Pulmonary artery endothelial cell (primary cell): Measurements from ENCODE around the gene FOXP1. TPM values are rescaled to one million over a fixed set of nuclear protein-coding genes. Genes with fewer than 3 reads are reported as not detected.

Experiments
- DNase-seq: peaks from one replicate; pipeline ENCODE4 v3.0.0-alpha.2; 2011; ENCODE audit warnings: low read depth, low spot score
- total RNA-seq: library from RNA; depleted of rRNA; stranded (reverse); fragments of >200 nt; gene quantifications from 2 replicates; pipeline ENCODE4 v1.2.3, GENCODE V29; 2014

Gene FOXP1
- total RNA-seq, 1 donor from 2014 or later, result 48.2 TPM

DNA sequence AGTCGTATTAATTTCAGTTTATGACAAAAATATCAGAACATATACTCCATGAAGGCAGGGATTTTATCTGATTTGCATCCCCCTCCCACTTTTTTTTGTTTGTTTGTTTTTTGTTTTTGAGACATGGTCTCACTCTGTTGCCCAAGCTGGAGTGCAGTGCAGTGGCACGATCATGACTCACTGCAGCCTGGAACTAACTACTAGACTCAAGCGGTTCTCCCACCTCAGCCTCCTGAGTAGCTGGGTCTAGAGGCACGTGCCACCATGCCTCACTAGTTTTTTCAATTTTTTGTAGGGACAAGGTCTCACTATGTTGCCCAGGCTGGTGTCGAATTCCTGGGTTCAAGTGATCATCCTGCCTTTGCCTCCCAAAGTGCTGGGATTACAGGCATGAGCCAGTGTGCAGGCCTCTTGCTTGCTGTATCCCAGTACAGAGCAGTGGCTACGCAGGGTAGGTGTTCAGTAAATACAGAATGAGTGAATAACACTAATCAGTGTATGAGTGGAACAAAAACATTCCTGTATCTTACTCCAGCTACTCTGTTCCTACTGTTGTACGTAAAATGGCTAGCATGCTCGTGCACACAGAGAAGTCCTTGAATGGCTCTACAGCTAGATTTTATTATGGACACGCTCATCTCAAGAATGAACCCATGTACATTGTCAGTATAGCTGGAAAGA, 272.4 kb downstream of the FOXP1 start:
- no peak for DNase-seq

DNA sequence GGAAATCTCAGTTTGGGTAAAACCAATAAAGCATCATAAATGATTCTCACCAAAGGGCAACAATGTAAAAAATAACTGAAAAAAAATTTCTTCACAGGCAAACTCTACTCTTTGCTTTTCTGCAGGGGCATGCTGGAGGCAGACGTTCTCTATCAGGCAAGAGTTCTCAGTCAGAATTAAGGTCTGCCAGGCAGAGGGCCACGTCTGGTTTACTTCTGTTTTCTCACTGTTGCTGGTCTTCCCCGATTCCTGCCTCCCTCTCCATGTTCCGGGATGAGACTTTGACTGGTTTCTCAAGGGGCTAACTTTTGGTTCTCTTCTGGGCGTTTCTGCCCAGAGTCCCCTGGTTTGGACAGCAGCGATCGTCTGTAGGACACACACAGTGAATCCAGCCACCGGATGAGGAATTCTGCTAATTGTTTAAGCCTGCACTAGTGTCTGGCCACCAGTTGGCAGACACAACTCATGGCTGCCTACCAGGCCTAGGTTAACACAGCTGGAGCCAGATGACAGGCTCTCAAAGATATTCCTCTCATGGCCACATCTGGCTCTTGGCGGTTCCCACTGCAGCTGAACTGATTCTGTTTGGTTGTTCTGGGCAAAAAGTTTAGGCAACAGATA, 273.1 kb downstream of the FOXP1 start:
- DNase-seq, result no peak

DNA sequence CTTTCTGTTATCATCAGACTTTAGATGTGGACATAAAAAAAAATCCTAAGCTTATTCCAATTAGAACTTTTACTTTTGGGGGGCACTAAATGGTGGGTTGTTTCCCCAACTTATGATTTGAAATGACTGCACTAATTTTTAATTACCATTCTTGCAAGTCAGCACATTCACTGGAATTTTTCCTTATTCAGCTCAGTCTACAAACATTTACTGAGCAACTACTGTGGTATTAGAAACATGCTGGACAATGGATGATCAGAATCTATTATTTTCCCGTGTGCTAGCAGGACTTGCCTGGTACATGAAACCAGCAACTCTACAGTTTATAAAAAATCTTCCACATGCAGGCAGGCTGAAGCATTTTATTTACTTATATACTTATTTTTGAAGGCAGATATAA, 273.6 kb downstream of the FOXP1 start:
- DNase-seq, result no peak

DNA sequence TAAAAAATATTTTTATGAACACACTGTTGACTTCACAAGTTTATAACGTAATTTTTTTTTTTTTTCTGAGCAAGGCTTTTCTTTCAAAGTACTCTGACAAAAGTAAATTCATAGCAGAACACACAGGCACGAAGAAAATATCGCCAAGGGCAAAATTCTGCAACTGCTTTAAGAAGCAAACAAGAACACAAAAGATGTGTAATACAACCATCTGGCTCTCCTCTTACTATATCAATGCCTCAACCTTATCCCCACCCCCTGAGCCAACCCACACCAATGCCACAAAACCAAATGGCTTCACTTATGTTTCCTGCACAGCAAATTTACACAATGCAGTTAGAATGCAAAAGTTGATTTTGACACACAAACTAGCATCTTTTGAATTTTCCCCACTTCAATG, 274.2 kb downstream of the FOXP1 start:
- no peak for DNase-seq

DNA sequence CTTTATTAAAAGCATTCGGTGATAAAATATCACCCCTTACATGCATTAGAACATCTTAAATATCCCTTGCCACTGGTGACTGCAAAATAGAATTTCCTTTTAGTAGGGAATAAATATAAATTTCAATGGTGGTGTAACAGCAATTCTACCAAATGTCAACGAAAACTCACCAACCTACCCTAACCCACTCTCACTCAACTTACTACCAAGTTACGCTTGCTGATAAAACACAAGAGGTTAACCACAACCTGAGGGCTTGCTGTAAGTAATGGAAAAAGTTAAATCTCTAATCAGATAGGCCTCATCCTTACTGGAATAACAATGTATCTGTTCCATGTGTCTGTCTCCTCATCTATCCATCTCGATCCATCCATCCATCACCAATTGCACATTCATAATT, 274.7 kb downstream of the FOXP1 start:
- no peak for DNase-seq

DNA sequence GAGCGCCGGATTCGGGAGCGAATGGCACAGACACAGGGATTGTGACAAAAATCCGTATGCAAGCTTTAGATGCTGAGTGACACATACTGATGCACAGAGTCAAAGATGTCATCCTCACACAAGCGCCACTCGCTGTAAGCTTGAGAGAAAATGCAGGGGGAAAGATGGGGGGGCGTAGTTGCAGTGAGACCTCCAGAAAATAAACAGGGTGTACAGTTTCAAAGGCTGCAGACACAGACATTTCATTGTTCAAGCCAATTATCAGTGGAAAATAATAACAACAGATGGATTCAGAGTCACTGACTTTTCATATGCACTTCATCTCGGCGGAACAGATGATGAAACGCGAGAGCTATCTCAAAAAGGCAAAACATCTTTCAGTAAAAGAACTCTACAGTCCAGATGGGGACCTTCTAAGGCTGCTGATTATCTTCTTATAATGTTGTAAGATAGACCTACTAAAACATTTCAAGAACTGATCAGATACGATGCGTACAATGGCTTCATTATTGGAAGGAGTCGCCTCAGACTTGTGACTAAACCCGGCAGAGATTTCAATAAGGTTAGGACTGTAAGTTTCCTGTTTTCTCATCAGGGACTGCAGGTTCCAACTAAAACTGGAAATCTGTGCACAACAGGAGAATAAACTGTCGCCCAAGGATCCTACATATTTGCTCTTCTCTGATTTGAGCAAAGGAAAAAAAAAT, 275.4 kb downstream of the FOXP1 start:
- no peak for DNase-seq

DNA sequence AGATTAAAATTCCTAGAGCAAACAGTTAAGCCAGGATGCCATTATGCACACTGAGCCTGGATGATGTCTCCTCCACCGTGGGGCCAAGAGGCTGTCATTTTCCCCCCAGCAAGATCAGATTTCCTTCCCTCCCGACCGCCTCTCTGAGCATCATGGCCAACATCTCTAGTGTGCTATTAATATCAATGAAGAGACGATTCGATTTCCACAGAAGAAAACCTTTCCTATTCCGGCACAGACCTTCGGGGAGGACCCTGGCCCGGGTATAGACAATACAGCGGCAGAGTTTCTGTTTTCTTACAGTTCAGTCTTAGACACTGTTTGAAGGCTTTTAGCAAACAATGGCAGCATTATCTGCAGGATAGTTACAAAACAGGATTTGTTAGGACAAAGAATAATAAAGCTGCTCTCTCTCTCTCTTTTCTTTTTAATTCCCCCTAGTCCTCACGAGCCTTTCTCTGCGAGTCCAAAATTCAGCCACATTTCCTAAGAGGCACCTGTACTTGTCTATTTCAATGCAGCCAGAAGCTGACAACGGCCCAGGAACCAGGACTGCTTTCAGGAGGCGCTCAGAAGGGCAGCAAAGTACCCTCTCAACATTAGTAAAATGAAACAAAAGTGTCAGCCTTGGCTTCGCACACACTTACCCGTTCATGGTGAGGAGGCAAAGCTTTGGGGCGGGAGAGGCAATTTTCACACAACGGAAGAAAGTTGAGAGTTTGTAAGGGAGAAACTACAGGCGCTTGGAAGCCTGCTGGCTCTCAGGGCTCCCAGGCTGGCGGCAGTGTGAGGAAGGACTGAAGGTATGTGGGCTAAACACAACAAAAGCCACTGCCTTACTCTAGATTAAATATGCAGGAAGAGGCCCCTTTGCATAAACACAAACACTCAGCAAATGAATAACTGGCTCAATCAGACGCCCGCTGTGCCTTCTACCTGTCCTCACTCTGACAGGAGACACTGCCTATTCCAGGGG, 278.0 kb downstream of the FOXP1 start:
- no peak for DNase-seq

DNA sequence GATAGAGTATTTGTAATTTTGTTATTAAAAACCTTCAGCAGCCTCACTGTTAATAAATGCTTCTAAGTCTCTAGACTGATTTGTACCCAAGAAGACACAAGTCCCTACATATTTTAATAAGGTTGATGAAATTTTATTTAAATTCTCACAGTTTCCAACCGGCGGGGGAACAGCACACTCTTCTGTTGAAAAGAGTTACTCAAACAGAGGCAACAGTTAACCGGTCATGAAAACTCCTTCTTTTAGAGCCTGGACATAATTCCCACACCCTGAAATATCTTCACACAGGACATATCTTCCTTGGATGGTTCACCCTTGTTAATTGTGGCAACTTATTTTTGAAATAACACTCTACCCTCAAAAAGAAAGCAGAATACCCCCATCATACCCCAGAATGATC, 278.8 kb downstream of the FOXP1 start:
- no peak for DNase-seq

DNA sequence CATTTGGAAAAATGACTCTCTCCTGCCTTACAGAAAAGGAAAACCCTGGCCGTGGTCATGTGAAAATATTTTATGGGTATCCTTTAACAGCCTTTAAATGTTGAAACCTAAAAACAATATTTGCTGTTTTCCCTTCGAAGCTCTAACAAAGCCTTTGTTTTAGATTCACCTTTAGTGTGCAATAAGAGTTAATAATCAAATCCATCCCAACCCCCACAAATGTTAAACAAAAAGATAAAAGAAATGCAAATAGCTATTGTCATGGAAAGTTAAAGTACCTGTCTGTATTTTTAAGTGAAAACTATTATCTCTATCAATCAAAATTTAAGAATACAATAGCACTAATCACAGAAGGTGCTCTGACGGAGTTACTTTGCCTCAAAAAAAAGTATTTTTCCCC, 279.3 kb downstream of the FOXP1 start:
- no peak for DNase-seq

DNA sequence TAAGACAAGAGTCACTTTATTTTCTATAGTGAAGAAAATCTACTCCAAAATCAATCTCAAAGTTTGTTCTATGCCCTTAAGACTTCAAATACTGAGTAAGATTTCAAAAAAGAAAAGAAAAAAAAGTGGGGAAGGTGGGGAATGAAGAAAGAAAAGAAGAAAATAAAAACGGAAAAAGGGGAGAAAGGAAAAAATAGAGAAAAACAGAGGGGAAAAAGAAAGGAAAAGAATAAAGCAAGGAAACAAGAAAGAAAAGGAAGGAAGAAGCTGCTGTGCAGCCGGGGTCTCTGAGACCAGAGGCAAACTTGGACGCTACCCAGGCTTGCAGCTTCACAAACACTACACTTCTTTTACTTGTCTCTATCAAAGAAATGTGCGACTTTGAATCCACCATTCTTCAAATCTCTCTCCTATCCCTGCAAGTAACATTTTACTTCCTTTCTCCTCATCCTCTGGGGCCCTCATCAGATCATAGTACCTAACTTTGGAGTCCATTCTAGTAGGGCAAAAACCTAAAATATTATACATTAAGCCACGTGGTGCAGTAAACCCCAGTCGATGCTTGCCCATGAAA, 279.8 kb downstream of the FOXP1 start:
- DNase-seq, result no peak

DNA sequence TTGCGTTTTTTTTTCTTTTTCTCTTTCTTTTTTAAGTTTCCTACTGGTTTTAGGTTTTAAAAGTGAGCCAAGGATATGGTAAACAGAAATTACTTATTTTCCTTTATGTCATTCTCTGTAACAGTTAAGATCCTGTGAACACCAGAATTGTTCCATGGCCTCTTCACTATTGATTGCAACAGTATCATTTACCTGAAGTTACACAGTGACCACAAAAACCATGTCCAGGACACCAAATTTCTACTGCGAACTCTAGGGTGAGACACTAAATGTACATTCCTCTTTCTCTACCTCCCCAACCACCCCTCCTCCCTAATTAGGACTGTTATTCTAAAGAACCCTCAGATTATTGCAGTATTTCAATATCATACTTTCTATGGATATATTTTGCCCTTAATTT, 280.9 kb downstream of the FOXP1 start:
- no peak for DNase-seq

DNA sequence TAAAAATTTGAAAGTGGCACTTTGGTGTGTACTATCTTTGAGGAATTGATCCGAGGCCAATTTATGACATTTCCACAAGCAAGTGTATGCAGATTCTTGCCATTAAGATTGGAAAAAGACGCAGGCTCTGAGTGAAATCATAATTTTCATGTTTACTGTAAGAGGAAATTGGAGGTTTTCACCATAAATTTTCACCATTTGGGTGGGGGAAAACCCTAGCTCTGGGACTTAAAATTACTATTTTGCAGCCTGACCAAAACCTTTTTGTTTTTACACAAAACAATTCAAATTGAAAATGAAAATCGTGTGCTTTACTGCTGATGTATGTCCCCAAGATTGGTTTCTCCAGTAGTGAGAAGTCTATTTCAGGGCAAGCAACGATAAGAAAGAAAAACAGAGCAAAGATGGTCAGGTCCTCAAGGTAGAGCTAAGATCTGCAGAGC, 282.6 kb downstream of the FOXP1 start:
- DNase-seq, result no peak

DNA sequence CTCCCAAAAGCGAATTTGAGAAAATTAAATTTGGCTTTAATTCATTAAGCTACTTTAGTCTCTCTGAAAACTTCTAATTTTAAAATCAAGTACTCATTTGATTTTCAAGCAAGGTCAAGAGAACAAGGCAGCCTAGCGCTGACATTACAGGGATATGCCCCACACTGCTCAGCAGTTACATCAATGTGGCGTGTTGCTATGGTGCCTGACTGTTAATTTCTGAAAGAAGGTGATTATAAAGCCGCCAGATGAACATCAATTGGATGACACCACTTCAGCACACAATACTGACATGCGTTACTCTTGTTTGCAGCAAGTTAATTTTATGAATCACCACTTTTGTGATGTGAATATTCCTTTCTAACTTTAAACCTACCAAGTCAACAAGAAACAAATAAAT, 284.4 kb downstream of the FOXP1 start:
- DNase-seq, result no peak

DNA sequence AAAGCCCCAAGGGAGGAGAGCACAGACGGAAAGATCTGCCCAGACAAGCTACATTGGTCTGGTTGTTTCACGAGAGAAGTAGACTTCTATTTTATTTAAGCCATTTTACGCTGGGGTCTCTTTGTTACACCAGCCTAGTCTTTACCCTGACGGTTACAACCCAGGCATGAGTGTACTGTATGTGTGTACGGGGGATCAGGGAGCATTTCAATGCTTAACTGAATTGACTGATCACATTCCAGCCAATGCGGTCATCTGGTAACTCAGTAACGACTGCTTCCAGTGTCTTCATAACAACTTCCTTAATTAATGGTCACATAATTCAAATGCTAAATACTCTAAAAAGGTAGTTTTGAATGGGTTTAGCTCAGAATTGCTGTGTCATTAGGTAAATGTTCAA, 288.6 kb downstream of the FOXP1 start:
- no peak for DNase-seq

DNA sequence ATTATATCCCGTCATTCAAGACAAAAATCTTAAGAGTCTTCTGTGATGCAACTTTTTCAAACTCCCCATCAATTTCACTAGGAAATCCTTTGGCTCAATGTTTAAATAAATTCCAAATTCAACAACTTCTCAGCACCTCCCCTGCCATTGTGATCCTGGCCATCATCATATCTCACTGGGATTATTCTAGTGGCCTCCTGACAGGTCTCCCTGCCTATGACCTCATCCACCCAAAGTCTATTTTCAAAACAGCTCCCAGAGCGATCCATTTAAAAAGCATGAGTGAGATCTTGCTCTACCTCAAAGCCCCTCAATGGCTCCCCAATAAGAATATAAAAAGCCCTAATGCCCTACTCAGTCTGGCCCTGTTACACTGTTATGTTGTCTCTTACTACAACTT, 293.2 kb downstream of the FOXP1 start:
- no peak for DNase-seq

DNA sequence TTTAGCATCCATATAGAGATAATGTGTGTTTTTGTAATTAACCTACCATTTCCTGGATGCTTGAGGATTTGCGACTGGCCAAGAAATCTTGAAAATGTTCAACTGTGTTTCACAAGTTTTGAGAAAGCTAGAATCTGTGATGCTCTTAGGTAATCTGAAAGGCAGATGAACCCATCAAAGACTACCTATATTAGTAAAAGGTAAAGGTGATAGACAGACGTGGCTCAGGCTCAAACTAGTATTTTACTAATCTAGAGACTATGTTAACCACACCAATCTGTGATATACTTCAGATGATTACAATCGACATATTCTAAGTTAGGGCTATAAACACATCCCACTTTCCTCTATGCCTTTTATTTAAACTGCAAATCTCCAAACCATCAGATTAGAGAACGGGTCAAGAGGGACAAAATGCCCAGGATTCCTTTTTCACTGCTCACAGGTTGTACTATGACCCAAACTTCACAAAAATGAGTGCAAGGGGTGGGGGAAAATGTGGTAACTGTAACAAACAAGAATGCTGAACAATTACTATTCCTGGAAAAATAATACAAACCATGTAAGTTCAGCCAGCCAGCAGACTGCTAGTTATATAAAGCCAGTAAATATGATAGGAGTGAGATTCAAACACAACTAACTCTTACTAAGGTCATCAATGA, 295.1 kb downstream of the FOXP1 start:
- no peak for DNase-seq

DNA sequence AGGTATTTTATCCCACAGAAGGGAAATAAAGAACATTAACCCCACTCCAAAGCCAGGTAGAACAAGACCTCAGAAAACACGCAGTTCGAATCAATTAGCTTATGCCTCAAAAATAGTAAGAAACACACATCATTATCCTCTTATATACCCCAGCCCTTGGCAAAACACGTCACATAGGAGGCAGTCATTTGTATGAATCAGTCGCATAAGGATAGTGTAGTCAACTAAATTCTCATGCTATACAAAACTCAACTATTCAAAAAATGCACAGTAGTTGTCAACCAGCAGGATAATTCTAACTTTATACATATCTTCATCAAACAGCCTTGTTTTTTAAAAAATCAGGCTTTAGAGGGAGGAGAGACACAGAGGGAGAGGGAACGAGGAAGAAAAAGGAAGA, 298.4 kb downstream of the FOXP1 start:
- no peak for DNase-seq

DNA sequence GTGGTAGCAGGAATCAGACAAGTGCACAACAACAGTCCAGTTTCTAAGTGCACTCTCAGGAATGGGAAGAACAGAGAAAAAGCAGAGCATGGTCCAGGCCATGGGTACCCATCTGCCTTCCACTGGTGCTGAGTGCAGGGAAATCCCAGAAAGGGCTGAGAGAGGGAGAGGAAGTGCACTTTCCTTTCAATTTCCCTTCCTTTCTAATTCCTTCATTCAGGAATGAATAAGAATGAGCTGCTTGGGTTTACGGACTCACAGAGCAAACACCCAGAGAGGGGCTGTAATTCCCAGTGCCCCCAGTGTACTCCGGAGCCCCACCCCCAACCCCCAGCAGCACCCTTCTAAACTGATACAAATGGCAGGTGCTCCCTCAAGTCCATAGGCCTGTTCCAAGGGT, 300.6 kb downstream of the FOXP1 start:
- DNase-seq, result no peak

DNA sequence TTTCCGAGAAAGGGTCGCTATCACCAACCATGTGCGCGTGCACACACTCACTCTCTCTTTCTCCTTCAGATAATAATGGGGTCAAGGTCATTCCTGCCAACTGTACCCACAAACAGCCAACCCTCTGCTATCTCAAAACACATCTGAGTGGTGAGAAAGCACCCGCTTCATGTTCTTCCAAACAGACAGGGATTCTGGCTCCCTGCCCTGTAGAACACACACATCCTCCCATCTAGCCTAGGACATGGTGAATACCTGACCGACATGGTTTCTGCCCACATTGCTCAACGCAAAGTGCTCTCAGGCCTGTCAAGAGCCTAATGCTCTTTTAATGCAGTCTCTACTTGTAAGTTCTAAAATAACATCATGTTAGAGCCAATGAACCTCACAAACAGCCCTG, 302.2 kb downstream of the FOXP1 start:
- no peak for DNase-seq

DNA sequence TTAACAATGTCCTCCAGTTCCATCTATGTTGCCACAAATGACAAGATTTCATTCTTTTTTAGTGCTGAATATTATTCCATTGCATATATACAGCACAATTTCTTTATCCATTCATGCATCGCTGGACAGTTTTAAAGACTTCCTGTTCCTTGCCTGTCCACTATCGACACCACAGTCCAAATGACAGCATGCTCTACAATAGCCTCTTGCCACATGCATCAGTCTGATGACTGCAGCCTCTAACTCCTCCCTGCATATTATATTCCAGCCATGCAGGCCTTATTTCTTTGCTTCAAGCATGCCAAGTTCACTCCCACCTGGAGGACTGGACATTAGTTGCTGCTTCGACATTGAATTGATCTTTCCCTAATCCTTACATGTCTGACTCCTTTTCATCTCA, 306.2 kb downstream of the FOXP1 start:
- no peak for DNase-seq

DNA sequence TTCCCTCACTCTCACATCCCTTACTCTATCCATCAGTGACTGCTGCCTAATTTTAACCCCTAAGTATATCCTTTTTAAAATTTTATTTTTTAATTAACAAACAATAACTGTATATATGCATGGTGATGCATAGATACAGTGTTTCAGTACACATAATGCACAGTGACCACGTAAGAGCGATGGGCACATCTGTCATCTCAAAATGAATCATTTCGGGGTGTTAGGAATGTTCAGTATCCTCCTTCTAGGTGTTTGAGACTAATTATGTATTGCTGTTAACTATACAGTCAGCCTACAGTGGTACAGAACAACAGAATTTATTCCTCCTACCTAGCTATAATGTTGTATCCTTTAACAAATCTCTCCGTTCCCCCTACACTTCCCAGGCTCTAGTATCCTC, 307.0 kb downstream of the FOXP1 start:
- no peak for DNase-seq
